NCI-H460 (cell line): ENCODE measurements around the gene FBXO34. TPM values are rescaled to one million over a fixed set of nuclear protein-coding genes. Genes with fewer than 3 reads are reported as not detected.
"Not testable (repeated sequence)": the region's sequence is repeated elsewhere in the genome, so short reads cannot be mapped to it uniquely, and the experiment has no call there.

Experiments used
- DNase-seq: peaks from one replicate; pipeline ENCODE4 v3.0.0-alpha.2; 2016; ENCODE audit warnings: low read depth; ENCODE audit errors: extremely low read depth
- total RNA-seq: library from RNA; depleted of rRNA; stranded (reverse); fragments of >200 nt; shearing (Covaris generic); gene quantifications from 2 replicates; pipeline ENCODE4 v1.2.3, GENCODE V29; 2014

FBXO34 gene
- total RNA-seq, 1 experiment from 2014 or later, result 21.4 TPM

DNA sequence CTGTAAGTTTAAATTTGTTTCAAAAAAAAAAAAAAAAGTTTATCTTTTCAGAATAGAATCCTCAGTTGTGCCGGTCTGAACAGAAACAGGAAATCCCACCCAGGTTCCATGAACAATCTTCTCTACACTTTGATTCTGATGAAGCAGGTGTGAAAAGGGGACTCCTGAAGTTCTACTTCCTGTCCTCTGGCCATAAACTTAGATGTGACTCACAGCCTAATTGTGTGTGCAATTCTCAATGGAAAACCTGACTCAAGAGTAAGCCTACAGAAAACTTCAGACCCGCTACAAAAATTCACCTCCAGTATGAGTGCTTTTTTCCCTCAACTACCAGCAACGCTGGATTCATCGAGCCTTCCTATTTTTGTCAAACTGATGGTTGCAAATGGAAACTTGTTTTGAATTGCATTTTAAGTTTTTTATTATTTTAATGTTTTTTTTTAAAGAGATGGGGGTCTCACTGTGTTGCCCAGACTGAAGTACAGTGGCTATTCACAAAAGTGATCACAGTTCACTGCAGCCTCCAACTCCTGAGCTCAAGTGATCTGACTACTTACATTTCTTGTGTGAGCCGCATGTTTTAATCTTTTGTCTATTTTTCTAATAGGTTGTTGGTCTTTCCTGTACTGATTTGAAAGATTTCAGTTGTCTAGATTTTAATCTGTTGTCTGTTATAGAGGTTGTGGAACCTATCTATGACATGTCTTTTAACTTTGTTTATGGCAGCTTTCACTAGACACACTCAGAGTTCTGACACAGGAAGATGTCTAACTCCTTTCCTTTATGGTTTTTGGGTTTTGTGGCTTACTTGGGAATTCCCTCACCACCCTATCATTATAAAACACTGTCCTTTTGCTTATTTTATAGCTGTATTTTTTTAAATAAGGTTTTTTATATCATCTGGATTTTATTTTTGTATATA, 102.8 kb downstream of the FBXO34 start:
- DNase-seq, result no peak

DNA sequence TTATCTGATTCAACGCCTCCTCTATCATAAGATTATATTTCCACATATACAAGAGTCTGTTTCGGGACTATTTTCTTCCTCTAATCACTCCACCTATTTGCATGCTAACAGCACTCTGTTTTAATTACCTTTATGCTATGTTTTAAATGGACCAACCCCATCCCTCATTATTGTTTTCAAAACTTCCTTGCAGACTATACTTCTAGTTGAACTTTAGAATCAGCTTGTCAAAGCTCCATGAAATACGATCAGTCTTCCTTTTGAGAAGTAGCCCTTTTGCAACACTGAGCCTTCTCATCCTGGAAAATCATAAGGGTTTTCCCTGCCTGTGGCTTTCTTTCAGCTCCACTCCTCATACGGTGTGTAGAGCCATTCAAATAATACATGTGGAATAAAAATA, 103.5 kb downstream of the FBXO34 start:
- no peak for DNase-seq

DNA sequence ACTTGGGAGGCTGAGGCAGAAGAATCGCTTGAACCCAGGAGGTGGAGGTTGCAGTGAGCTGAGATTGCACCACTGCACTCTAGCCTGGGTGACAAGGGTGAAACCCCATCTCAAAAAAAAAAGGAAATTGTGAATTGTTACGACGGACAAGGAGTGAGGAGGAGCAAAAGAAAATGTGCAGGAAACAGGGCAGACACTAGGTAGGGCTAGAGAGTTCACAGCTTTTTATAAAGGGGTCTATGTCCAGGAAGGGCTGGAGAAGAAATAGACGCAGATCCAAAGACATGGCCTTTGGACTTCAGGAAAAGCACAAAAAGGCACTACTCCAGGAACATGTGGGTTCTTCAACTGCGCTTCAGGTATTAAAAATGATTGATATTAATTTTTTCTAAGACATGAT, 106.0 kb downstream of the FBXO34 start:
- DNase-seq, result no peak

DNA sequence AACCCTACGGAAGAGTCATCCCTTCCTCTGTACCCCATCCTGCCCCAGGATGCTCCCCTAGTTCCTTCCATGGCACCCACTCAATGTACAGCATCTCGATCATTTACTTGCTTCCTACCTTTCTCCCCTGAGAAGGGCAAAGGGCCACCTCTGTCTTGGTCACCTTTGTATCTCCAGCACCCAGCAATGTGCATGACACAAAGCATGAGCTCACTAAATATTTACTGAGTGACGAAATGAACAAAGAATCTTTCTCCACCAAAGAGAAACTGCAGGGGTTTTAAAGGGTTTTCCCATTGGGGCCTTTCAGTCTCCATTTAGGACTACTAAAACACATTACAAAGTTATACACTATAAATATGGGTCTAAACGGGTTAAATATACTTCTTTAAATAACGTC, 109.8 kb downstream of the FBXO34 start:
- no peak for DNase-seq

DNA sequence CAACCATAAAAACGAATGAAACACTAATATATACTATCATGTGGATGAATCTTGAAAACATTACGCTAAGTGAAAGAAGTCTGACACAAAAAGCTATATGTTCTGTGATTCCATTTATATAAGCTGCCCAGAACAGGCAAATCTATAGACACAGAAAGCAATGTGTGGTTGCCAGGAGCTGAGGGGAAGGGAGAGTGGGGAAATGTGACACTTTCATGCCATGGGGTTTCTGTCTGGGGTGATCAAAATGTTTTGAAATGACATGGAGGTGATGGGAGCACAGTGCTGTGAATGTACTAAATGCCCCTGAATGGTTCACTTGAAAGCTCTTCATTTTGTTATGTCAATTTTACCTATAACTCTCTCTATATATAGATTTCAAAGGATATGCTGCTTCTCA, 110.3 kb downstream of the FBXO34 start:
- DNase-seq, result no peak

DNA sequence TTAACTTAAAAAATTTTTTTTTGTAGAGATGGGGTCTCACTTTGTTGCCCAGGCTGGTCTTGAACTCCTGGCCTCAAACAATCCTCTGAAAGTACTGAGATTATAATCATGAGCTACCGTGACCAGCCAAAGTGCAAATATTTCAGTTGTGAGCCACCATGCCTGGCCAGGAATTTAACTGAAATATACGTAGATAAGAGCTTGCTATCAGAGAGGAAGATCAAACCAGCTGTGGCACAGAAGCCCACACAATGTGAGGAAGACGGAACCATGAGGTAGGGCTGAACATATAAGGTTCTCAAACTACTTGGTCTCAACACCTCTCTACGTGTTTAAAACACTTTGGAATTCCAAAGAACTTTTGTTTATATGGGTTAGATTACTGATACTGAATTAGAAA, 111.3 kb downstream of the FBXO34 start:
- no peak for DNase-seq

DNA sequence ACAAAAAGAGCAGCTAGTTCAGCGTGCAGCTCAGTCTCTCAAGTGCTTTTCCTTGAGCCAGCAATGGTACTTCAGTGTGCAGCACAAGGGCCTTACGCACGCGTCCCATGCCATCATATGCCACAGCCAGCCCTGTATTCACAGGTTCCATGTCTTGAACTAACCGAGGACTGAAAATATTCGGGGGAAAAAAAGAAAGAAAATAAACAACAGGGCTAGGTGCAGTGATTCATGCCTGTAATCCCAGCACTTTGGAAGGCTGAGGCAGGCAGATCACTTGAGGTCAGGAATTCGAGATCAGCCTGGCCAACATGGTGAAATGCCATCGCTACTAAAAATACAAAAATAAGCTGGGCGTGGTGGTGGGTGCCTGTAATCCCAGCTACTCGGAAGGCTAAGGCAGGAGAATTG, 111.8 kb downstream of the FBXO34 start:
- not testable (repeated sequence) for DNase-seq

DNA sequence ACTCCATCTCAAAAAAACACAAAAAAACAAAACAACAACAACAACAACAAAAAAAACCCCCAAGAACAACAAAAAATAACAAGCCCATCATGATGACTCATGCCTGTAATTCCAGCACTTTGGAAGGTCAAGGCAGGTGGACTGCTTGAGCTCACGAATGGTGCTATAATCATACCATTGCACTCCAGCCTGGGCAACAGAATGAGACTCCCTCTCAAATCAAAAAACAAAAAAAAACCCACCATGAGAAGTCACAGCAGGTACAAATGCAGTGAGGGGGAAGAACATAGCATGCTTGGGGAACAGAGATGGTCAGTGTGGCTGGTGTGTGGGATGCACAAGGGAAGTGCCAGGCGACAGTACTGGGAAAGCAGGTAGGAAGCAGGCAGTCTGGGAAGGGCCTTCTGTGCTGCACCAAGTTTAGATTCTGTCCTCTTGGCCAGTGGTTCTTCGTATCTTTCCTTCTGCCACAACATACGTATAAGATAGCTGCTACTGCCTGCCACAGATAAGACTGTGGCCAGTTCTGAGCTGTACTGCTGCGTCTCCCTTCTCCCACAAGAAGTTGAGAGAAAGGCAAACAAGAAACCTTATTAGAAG, 112.4 kb downstream of the FBXO34 start:
- DNase-seq, result no peak

DNA sequence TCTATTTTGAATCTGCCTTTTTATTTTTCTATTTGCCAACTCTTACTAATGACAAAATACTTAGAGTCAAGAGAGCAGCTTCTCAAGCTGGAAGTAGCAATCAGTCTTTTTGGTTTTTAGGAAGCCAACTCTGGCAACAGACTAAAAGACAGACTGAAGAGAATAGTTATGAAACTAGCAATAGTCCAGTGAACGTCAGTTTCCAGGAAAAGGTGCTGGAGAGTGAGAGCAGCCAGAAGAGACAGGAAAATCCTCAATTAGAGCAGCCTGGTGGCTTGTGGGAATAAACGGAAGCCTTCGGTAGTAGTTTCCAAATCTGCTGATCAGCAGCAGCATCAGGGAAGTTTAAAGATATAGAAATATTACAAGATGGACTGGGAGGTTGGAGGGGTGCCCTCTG, 113.3 kb downstream of the FBXO34 start:
- DNase-seq, result no peak

DNA sequence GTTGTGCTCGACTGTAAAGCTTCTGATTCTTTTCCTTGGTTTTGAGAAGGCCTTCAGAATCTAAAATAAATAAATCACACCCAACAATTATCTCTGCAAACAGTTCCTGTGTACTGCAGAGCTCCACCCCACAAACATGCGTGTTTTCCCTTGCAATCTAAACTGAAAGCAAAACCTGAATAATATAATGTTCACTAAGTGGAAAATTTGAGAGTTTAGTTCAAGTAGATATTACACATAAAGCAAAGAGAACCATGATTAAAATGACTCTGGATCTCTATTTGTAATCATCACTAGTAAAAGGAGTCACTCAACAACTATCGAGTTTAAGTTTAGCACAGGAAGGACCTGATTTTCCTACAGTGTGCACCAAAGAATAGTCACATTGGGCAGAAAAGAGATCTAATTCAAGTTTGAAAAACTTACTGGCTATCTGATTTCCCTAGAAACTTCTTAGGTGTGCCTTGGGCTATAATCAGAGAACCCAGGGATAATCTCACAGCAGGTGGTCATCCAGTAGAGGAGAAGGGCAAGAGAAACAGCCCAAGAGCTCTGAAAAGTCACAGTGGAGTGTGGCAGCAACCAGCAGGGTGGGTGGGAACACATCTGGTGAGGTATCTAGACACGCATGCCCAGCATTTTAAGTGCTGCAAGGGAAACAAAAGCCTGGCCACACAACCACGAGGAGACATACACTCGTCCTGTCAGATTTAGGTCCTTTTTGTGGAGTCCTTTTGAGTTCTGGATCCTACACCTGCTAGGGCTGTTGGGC, 115.0 kb downstream of the FBXO34 start:
- DNase-seq, result no peak

DNA sequence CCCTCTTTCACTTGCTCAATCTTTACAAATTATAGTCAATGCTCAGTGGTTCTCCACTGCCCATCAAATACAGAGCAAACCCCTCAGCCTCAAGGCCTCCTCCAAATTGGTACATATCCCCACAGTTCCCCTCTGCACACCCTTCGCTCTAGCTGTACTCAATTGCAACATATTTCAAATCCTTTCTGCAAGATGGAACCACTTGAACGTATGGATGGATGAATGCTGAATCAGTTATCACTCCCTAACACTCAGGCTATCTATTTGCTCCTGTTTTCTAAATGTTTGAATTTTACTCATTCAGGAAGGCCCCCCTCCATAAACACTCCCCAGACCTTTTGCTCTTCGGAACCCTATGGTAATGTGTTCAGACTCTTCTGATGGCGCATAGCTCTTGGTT, 115.9 kb downstream of the FBXO34 start:
- no peak for DNase-seq

DNA sequence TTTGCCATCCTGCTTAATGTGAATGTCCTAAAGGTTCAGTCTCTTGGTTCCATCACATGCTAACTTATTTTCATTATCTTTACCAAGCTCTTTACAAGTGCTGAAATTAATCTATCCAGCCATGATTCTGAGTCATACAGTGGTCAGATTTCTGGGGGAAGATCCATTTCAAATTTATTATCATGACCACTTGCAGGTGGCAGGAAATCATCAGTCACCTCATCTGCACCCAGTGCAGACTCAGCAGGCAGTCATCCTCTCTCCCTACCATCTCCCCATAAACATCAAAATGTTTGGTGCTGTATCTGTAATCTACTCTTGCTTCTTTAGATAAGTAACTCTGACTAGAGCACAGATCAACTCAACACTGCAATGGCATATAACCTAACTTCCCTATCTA, 116.9 kb downstream of the FBXO34 start:
- no peak for DNase-seq

DNA sequence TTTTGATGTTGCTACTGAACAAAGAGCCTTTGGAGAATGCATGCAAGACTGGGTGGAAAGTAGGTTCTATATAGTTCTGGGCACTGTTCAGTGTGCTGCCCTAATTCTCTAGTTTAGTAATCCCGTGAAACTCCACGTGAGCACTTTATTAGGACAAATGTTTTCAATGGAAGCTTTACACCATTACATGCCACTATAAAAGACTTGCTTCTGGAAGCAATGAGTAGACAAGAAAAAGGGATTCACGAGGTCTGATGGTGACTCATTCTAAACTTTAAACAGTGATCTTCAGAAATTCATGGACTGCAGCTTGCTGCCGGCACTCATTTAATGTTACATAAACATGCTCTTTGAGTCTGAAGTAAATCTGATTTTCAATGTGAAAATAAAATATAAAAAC, 118.1 kb downstream of the FBXO34 start:
- DNase-seq, result no peak

DNA sequence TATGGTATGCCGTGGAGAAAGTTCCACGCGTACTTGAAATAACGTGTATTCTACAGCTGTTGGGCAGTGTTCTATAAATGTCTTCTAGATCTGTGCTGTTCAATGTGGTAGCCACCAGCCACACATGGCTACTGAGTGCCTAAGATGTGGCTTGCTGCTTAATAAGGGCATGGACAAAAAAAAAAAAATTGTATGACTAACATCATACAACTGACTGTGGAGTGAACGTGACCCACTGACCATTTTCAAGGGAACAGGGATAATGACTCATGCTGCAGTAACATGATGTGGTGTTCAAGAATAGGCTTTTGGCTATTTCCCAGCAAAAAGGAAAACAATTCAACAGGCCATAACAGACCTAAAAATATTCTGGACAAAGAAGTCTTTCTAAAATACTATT, 127.5 kb downstream of the FBXO34 start:
- no peak for DNase-seq

DNA sequence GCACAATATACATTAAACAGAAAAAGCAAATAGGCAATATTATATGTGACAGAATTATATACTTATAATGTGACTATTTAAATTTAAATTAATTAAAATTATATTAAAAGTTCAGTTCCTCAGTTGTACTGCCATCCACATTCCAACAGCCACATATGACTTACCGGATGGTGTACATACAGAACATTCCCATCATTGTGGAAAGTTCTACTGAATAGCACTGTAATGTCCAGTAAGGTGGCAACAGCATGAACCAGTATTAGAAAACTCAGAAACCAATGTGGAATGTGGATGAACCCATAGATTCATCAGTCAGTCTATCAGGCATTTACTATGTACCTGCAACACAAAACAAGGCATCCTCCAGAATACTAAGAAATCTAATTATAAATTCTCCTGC, 128.0 kb downstream of the FBXO34 start:
- no peak for DNase-seq

DNA sequence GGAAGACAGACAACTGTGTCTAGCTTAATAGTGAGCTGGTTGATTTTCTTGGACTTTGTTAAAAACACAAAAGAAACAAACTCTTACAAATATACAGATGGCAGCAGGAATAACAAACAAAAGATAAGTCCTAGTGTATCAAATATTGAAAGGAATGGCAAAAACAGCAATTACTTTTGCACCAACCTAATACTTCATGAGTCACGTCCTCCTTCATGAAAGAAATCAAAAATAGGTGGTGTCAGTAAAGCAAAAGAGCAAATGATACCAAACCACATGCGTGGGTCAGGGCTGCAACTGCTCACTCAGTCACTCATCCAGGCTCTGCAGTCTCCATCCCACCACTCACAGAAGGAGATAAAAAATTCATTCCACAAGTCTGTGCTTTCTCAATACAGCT, 128.6 kb downstream of the FBXO34 start:
- no peak for DNase-seq

DNA sequence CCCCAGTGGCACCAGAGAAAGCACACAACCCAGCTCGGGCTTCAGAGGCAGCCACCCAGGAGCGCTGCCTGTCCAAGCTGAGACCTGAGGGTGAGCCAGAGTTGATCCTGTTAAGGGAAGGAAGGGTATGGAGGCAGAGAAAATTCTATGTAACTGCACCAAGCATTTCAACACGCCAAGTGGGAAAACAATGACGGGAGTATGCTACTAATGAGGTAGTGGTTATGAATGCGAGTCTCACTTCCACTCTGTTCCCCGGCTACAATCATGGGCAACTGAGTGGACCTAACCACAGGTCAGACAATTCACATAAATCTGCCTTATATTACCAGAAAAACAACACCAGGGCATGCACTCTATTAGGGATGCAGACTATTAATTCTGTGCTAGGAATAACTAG, 130.5 kb downstream of the FBXO34 start:
- no peak for DNase-seq
